ENCODE data around the gene IL36RN.

DNA sequence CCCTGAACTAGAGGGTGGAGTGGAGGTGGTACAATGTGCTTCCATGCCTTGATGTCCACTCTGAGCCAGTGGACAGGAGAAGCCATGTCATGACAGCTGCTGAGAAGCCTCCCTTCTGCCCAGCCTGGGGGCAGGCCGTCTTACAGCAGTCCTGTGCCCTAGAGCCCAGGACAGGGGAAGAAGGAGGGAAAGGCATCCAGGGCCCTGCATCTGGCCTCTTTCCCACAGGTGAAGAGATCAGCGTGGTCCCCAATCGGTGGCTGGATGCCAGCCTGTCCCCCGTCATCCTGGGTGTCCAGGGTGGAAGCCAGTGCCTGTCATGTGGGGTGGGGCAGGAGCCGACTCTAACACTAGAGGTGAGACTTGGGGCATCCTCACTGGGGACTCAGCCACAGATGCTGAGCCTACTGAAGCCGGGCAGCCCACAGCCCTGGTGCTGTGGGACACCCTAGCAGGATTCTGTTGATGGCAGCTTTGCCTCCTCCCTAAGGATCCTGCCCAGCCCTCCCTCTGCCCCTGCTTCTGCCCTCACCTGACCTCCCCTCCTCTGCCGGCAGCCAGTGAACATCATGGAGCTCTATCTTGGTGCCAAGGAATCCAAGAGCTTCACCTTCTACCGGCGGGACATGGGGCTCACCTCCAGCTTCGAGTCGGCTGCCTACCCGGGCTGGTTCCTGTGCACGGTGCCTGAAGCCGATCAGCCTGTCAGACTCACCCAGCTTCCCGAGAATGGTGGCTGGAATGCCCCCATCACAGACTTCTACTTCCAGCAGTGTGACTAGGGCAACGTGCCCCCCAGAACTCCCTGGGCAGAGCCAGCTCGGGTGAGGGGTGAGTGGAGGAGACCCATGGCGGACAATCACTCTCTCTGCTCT, 3.1 kb downstream of the IL36RN start:
- TF ChIP-seq, protein P1, sequence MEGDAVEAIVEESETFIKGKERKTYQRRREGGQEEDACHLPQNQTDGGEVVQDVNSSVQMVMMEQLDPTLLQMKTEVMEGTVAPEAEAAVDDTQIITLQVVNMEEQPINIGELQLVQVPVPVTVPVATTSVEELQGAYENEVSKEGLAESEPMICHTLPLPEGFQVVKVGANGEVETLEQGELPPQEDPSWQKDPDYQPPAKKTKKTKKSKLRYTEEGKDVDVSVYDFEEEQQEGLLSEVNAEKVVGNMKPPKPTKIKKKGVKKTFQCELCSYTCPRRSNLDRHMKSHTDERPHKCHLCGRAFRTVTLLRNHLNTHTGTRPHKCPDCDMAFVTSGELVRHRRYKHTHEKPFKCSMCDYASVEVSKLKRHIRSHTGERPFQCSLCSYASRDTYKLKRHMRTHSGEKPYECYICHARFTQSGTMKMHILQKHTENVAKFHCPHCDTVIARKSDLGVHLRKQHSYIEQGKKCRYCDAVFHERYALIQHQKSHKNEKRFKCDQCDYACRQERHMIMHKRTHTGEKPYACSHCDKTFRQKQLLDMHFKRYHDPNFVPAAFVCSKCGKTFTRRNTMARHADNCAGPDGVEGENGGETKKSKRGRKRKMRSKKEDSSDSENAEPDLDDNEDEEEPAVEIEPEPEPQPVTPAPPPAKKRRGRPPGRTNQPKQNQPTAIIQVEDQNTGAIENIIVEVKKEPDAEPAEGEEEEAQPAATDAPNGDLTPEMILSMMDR (IDR thresholded peaks at IDR 0.05; ENCODE audit: borderline replicate concordance, extremely low read depth, low read length, poor library complexity, severe bottlenecking): no peak
- no peak for TF ChIP-seq EZH2 (IDR thresholded peaks at IDR 0.05; ENCODE audit: borderline replicate concordance, low read depth, low read length, severe bottlenecking)
